Measurements from ENCODE around the gene MAGI2. TPM values are rescaled to one million over a fixed set of nuclear protein-coding genes. Genes with fewer than 3 reads are reported as not detected.
A peak's percentile ranks its signal among the peaks of the same experiment; 100 is the strongest.

MAGI2 gene
- total RNA-seq, 1 donor from 2014 or later, result 0.80 TPM

- ATAC-seq, result no peak
Observed at GRCh38 chr7:79376299-79377025, 77.0 kb downstream of the MAGI2 start.

GRCh38 chr7:79361214-79361613 lies 92.3 kb downstream of the MAGI2 start:
- ATAC-seq, result no peak

- ATAC-seq, result no peak
Observed at GRCh38 chr7:79359827-79360226, 93.6 kb downstream of the MAGI2 start.

GRCh38 chr7:79357101-79357500 lies 96.4 kb downstream of the MAGI2 start:
- no peak for ATAC-seq

GRCh38 chr7:79353720-79354468 lies 99.6 kb downstream of the MAGI2 start:
- ATAC-seq, result no peak

- ATAC-seq, result no peak
Observed at GRCh38 chr7:79352323-79352722, 101.1 kb downstream of the MAGI2 start.

GRCh38 chr7:79347351-79347750 lies 106.1 kb downstream of the MAGI2 start:
- ATAC-seq, result no peak

GRCh38 chr7:79341902-79342301 lies 111.6 kb downstream of the MAGI2 start:
- no peak for ATAC-seq

GRCh38 chr7:79340212-79340611 lies 113.3 kb downstream of the MAGI2 start:
- ATAC-seq, result no peak

GRCh38 chr7:79339208-79339925 lies 114.1 kb downstream of the MAGI2 start:
- ATAC-seq, result no peak

- ATAC-seq, result no peak
Observed at GRCh38 chr7:79337717-79338116, 115.8 kb downstream of the MAGI2 start.

- ATAC-seq, result no peak
Observed at GRCh38 chr7:79334841-79335240, 118.6 kb downstream of the MAGI2 start.

GRCh38 chr7:79334334-79334733 lies 119.1 kb downstream of the MAGI2 start:
- ATAC-seq, result no peak

- no peak for ATAC-seq
Observed at GRCh38 chr7:79332091-79332490, 121.4 kb downstream of the MAGI2 start.

- ATAC-seq, result no peak
Observed at GRCh38 chr7:79329464-79329863, 124.0 kb downstream of the MAGI2 start.

- ATAC-seq, result no peak
Observed at GRCh38 chr7:79320741-79321473, 132.6 kb downstream of the MAGI2 start.

GRCh38 chr7:79319369-79319768 lies 134.1 kb downstream of the MAGI2 start:
- no peak for ATAC-seq

- ATAC-seq, result peak; percentile 69
Observed at GRCh38 chr7:79317728-79318127, 135.7 kb downstream of the MAGI2 start.

- ATAC-seq, result no peak
Observed at GRCh38 chr7:79312022-79312421, 141.4 kb downstream of the MAGI2 start.

GRCh38 chr7:79308192-79308591 lies 145.3 kb downstream of the MAGI2 start:
- no peak for ATAC-seq

GRCh38 chr7:79307376-79307775 lies 146.1 kb downstream of the MAGI2 start:
- ATAC-seq, result no peak

GRCh38 chr7:79304711-79305110 lies 148.8 kb downstream of the MAGI2 start:
- ATAC-seq, result no peak

GRCh38 chr7:79302293-79302692 lies 151.2 kb downstream of the MAGI2 start:
- no peak for ATAC-seq
